AG10803 (cell line): ENCODE data around the gene MYO1B.

Source experiments
- DNase-seq: peaks from one replicate; pipeline ENCODE4 v3.0.0; 2010; ENCODE audit warnings: low read depth
- H3K4me3 ChIP-seq: 2 replicates; pipeline ENCODE4 v1.5.1; 2011; ENCODE audit warnings: mild to moderate bottlenecking, low read length, control low read depth
- TF ChIP-seq, protein P1 (sequence below): conservative IDR thresholded peaks from 2 replicates; pipeline ENCODE4 v1.5.1; 2011; ENCODE audit warnings: mild to moderate bottlenecking, low read length, control low read depth, inconsistent platforms

MYO1B gene

DNA sequence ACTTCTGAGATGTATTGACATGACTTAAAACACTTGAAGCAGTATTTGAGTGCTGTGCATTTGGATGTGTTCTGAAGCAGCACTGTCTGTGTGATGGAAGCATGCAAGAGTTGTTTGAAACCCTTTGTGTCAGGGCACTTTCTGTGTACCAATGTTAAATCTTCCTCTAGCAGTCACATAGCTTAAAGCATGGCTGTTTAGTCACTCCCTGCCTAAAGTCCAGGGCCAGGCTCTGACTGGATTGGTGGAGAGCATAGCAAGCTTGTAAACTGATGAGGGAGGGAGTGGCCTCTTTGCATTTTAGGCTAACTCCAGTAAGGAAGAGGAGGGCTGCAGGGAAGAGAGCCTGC, 73.5 kb downstream of the MYO1B start:
- TF ChIP-seq, protein P1, sequence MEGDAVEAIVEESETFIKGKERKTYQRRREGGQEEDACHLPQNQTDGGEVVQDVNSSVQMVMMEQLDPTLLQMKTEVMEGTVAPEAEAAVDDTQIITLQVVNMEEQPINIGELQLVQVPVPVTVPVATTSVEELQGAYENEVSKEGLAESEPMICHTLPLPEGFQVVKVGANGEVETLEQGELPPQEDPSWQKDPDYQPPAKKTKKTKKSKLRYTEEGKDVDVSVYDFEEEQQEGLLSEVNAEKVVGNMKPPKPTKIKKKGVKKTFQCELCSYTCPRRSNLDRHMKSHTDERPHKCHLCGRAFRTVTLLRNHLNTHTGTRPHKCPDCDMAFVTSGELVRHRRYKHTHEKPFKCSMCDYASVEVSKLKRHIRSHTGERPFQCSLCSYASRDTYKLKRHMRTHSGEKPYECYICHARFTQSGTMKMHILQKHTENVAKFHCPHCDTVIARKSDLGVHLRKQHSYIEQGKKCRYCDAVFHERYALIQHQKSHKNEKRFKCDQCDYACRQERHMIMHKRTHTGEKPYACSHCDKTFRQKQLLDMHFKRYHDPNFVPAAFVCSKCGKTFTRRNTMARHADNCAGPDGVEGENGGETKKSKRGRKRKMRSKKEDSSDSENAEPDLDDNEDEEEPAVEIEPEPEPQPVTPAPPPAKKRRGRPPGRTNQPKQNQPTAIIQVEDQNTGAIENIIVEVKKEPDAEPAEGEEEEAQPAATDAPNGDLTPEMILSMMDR = no peak
- peak; percentile 62 for DNase-seq
- H3K4me3 ChIP-seq = no peak overlapping the region

DNA sequence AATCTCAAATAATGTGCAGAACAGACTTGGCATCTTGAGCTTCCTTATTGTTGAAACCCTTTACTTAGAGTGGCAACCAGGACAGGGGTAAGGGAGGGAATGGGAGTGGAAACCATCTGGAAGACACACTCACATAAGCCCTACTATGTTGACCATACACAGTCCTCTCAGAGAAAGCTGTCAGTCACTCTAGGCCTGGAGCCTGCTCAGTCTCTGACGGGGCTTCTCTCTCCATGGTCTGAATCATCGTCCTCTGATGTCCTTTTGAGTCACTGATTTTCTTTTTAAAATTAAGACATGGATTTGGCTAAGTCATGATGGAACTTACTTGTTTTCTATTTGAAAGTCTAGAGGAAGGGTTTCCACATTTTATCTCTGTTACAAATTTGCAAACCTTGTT, 74.0 kb downstream of the MYO1B start:
- DNase-seq = no peak
- no peak overlapping the region for H3K4me3 ChIP-seq
- TF ChIP-seq, protein P1 = no peak

- TF ChIP-seq, protein P1 = no peak
- H3K4me3 ChIP-seq = no peak overlapping the region
- no peak for DNase-seq
These were observed 75.7 kb downstream of the MYO1B start for GRCh38 chr2:191320881-191321280.

DNA sequence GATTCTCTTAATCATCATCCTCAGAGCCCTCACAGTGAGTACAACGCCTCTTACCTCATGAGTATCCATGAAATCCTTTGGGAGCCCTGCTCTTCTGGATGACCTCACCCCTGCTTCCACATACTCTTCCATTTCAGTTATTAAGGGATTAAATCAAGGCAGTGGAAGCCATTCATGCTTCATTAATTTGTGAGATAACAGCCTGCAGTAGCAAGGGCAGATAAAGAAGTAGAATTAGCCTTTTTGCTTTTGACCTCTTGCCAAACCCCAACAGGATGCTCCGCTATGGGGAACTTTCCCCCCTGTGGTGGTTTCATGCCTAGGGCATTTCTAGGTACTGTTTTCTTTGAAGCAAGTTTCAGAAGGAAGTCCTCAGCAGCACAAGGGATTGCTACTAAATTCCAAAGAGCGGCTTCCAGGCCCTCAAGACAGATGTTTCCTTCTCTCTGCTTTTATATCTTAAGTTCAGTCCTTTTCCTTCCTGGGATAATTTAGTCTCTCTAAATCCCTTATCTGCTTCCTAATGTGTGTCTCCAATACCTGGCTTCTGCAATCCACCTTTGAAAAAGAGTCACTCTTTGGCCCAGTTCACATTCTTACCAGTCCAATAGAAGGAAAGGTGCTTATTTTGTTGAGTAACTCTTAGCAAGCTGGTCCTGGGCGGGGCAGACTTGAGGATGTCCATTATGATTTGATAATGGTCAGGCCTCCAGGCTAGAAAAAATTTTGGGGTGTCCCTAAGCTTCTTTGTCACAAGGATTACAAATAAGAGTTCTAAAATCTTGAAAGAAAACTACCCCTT, 76.9 kb downstream of the MYO1B start:
- no peak overlapping the region for H3K4me3 ChIP-seq
- DNase-seq = peak; percentile 56

DNA sequence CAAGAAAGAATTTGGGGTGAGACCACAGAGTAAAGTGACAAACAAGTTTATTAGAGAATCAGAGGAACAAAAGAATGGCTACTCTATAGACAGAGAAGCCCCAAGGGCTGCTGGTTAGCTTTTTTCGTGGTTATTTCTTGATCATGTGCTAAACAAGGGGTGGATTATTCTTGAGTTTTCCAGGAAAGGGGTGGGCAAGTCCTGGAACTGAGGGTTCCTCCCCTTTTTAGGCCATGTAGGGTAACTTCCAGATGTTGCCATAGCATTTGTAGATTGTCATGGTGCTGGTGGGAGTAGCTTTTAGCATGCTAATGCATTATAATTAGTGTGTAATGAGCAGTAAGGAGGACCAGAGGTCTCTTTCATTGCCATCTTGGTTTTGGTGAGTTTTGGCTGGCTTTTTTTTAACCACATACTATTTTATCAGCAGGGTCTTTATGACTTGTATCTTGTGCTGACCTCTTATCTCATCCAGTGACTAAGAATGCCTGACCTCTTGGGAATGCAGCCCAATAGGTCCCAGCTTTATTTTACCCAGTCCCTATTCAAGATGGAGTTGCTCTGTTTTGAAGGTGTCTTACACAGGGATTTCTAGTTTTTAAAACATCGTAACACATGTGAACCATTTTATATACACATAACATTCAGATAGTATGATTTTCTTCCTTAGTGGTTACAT, 77.8 kb downstream of the MYO1B start:
- TF ChIP-seq, protein P1 = no peak
- H3K4me3 ChIP-seq = no peak overlapping the region
- no peak for DNase-seq

More for the DNA sequence above, 76.9 kb downstream of the MYO1B start:
- TF ChIP-seq, protein P1 = no peak; the same call in 1 of the 2 replicates

GRCh38 chr2:191325651-191326365, 80.6 kb downstream of the MYO1B start:
- peak overlapping the region; percentile 2; the same call in 1 of the 2 replicates for H3K4me3 ChIP-seq
- TF ChIP-seq, protein P1 = no peak
- DNase-seq = peak; percentile 60
